ENCODE results near the gene ANP32B.

DNA sequence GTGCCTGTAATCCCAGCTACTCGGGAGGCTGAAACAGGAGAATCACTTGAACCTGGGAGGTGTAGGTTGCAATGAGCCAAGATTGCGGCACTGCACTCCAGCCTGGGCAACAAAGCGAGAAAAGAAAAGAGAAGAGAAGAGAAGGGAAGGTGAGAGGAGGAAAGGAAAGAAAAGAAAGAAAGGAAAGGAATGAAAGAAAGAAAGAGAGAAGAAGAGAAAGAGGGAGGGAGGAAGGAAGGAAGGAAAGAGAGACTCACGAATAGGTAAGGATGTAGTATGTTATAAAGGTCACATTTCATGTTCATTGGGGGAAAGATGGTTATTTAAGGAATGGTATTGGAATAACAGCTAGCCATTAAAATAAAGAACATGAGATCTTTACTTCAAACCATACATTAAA, 10.4 kb upstream of the ANP32B start:
- TF ChIP-seq REST (IDR thresholded peaks at IDR 0.05; ENCODE audit: insufficient read depth in 1 of 2, low read depth in 2 of 2, low read length in 2 of 2), result no peak
- TF ChIP-seq TAF1 (IDR thresholded peaks at IDR 0.05; ENCODE audit: borderline replicate concordance, insufficient read depth, low read length), result no peak
- no peak for TF ChIP-seq POLR2AphosphoS5 (IDR thresholded peaks at IDR 0.05; ENCODE audit: low read depth, low read length)
- TF ChIP-seq SIN3A (IDR thresholded peaks at IDR 0.05; ENCODE audit: borderline replicate concordance, insufficient read depth, low read length), result no peak
- TF ChIP-seq FOXP2 (optimal IDR thresholded peaks at IDR 0.05; ENCODE audit: borderline replicate concordance, extremely low read depth, extremely low read length, insufficient read depth), result no peak

Data from PFSK-1 (cell line).